Thoracic aorta (tissue), 2 donors: ENCODE measurements around the gene PRRC2C. TPM values are rescaled to one million over a fixed set of nuclear protein-coding genes. Genes with fewer than 3 reads are reported as not detected.

ENCODE experiments used
- ATAC-seq: fragments of 150-250 bp; one replicate; pipeline ENCODE4 v1.8.0; 2017; ENCODE audit warnings: low read depth; ENCODE audit not compliant: insufficient number of reproducible peaks, low FRiP score
- DNase-seq: peaks from one replicate; pipeline ENCODE4 v3.0.0-alpha.2; 2020; ENCODE audit warnings: low spot score
- H3K27ac ChIP-seq, 2 donors: fragments of 200-600 bp; sonication (generic); 1 replicate in 1 of 2; 2 replicates in 1 of 2; pipeline ENCODE4 v1.5.1; 2016; ENCODE audit warnings: mild to moderate bottlenecking in 2 of 2, moderate library complexity in 2 of 2
- H3K27me3 ChIP-seq: fragments of 200-600 bp; sonication (generic); replicated peaks from 2 replicates; pipeline ENCODE4 v1.6.0; 2016; ENCODE audit warnings: mild to moderate bottlenecking; ENCODE audit not compliant: insufficient read depth
- H3K36me3 ChIP-seq: fragments of 200-600 bp; sonication (generic); one replicate; pipeline ENCODE4 v1.5.1; 2016
- H3K4me1 ChIP-seq, 2 donors: fragments of 200-600 bp; sonication (generic); 1 replicate in 1 of 2; 2 replicates in 1 of 2; pipeline versions ENCODE4 v1.5.1 to v1.6.0; 2016; ENCODE audit warnings: low read depth in 2 of 2, mild to moderate bottlenecking in 1 of 2; ENCODE audit not compliant: control insufficient read depth in 1 of 2
- H3K4me3 ChIP-seq: fragments of 200-600 bp; sonication (generic); 2 replicates; pipeline ENCODE4 v1.5.1; 2016; ENCODE audit warnings: mild to moderate bottlenecking
- H3K9me3 ChIP-seq: fragments of 200-600 bp; sonication (generic); 2 replicates; pipeline ENCODE4 v1.5.1; 2016
- CTCF ChIP-seq: fragments of 200-600 bp; sonication (generic); IDR thresholded peaks from one replicate; pipeline ENCODE4 v1.5.1; 2019; ENCODE audit warnings: antibody characterized with exemption
- total RNA-seq, 2 donors: library from RNA; depleted of rRNA; stranded (reverse); fragments of >200 nt; gene quantifications; one replicate each; pipeline versions ENCODE4 v1.1.0 to v1.2.3, GENCODE V29; 2016

Gene PRRC2C
- total RNA-seq, 2 donors from 2014 or later = 73.9 to 127 TPM

GRCh38 chr1:171641076-171641864 lies 155.9 kb downstream of the PRRC2C start:
- Histone ChIP-seq H3K4me3 (no peak overlapping the region), H3K36me3 (no peaks in the 10 kb centered on the region), H3K4me1 (peaks cover 11 to 15% of the 10 kb centered on the region in 2 donors), H3K27me3 (no peaks in the 10 kb centered on the region), H3K27ac (no peak overlapping the region), H3K9me3 (no peaks in the 10 kb centered on the region)
- ATAC-seq (no peak), DNase-seq (no peak)
- no peak for TF ChIP-seq CTCF

GRCh38 chr1:171642197-171642596 lies 156.9 kb downstream of the PRRC2C start:
- ATAC-seq = no peak
- no peak for TF ChIP-seq CTCF
- Histone ChIP-seq H3K9me3 (no peaks in the 10 kb centered on the region), H3K4me3 (no peak overlapping the region), H3K27me3 (no peaks in the 10 kb centered on the region), H3K4me1 (peaks cover 11 to 20% of the 10 kb centered on the region in 2 donors), H3K36me3 (no peaks in the 10 kb centered on the region), H3K27ac (no peak overlapping the region)
- no peak for DNase-seq

Other genes starting within 250 kb of the PRRC2C start
- gene FMO1, start 237.0 kb upstream of the PRRC2C start, total RNA-seq = not detected
- 10 to 100 TPM; 10.6 to 13.8 TPM for gene FMO4, start 171.3 kb upstream of the PRRC2C start, total RNA-seq
- gene MYOCOS, start 136.7 kb downstream of the PRRC2C start, total RNA-seq = not detected
- 10 to 100 TPM; 37.2 to 38.4 TPM for gene MYOC, start 167.2 kb downstream of the PRRC2C start, total RNA-seq